COLO668 (cell line): ENCODE measurements around the gene VPS13D.
A peak's percentile ranks its signal among the peaks of the same experiment; 100 is the strongest.

Source experiments
- DNase-seq: peaks from one replicate; lab custom pipeline; 2025; ENCODE audit not compliant: unreplicated experiment; lab: John Stamatoyannopoulos, UW

VPS13D gene

DNA sequence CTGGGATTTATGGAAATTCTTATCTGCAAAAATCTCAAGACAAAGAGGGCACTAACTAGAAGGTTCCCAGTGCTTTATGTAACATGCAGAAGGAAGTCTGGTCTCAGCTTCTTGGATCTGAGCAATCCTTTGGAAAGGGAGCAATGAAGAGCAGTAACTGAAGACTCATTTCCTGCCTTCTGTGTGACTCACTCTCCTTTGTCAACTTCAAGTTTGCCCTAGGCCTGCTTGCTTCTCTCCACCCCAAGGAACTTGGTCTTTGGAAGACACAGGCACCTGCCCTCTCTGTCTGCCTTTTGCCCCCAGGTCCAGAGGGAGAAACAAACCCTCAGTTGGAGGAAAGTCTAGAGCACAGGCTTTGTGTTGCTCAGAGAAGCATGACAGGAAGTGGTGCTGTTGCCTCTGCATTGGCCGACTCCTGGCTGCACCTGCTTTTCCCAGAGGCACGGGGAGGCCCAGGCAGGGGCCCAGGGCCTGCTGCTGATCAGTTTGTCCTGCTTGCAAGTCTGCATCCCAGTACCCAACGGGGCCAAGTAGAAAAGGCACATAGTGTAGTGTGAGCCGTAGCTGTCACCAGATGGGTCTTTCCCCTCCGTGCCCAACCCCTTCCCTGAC, 251.0 kb downstream of the VPS13D start:
- peak; percentile 81 for DNase-seq

DNA sequence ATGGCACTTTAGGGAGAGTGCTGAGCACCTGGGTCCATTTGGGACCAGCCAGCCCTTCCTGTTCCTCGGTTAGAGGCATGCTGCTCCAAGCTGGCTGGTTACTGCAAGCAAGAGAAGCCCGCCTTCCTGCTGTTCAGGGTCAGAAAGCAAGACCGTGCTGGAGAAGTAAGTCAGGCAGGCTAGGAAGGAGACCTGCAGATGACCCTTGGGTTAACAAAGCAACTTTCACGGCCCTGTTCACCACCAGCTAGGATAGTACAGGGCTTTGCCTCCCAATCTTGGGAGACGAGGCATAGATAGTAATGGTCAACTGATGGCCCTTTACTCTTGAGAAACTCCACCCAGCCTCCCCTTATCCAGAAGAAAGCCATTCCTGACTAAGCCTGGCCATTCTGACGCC, 252.1 kb downstream of the VPS13D start:
- DNase-seq: no peak

DNA sequence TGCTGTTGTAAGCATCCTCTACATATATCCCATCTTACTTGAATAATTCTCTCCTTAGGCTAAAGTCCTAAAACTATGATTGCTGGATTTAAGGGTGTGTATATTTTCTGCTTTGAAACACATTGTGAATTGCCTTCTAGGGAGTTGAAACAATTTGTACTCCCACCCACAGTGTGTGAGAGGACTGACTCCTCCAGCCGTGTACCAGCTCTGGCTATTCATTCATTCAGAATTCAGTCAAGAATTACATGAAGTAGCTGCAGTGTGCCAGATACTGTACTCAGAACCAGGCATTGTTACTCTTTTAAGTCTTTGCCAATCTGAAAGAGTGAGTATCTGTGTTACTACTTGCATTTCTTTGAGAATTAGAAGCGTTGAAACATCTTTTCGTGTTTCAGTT, 253.2 kb downstream of the VPS13D start:
- DNase-seq: no peak

DNA sequence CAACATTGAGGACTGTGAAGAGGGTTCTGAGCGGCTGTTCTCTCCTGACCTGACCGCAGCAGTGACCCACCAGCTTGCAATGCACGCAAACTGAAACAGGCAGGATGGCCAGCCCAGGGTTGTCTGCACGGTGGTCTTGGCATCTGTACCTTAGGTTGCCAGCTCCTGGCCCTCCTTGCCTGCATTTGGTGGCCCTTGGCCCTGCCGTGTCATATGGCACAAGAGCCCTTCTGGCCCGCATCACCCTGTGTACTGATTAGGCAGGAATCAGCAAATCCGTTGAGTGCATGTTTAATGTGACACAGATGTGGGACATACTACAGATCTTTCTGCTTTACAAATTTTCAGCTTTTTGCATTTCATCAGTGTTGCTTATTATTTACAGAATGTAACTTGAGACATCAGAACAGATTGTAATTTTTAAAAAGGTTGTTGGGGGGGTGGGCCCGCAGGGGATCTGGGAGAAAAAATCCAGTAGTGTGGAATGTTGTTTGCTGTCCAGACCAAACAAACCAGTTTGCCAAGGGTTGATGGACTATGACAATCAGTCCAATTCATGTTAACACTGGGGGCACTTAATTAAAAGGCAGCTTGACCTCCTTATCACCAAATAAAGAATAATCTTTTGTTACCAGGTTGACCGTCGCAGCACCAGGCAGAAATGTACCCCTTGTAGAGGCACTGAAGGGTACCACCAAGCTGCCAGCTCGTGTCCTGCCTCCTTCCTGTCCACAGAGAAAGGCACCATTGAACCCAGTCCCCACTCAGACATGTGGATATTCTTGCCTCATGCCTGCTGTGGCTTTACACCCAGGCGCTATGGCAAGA, 255.6 kb downstream of the VPS13D start:
- no peak for DNase-seq

DNA sequence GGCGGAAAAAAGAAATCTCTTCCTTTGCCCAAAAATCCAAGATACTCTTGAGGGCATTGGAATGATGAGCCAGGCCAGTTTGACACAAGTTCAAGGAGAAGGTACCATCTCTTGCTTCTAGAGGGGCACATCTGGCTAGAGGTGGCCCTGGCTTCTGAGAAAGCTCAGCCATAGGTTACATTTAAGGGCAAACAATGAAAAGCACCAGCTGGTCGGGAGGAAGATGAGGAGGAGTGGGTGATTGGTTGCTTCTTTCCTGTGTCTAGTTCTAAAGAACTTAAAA, 256.2 kb downstream of the VPS13D start:
- DNase-seq: no peak

DNA sequence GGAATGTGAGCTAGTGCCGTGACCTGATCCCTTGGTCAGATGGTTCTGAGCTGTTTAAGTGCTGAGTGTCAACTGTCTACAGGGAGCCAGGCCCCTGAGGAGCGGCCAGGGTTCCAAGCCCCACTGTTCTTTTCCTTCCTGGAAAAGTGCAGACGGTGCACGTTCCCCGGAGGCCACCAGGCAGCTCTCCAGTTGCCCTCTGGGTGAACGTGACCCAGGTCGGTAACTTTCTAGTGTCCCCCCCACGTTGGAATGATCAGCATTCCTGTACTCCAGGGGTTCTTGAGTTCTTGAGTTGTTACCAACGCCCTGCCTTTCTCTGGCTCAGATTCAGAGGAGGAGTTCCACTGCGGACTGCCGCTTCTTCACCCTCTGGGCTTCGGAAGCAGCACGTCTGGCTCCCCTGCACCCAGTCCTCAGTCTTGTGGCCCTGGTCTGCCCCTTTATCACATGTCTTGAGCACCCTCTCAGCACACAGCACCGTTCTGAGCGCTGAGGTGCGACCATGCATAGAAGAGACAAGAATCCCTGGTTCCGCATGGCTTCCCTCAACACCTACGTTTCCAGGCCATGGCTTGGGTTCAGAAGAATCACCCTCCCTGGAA, 256.7 kb downstream of the VPS13D start:
- peak; percentile 25 for DNase-seq

DNA sequence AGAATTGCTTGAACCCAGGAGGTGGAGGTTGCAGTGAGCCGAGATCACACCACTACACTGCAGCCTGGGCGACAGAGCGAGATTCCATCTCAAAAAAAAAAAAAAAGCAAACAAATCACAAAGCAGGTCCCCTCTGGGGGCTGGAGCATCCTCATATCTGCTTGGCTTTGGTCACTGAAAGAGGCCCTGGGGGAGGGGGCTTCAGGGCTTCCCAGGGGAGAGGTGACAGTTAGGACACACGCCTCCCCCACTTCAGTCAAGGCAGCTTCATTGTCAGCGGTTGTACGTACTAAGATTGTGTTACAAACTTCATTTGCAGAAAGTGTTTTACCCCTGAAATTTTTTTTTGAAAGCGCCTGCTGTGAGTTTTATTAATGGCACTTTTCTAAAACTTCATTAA, 257.7 kb downstream of the VPS13D start:
- DNase-seq: no peak

DNA sequence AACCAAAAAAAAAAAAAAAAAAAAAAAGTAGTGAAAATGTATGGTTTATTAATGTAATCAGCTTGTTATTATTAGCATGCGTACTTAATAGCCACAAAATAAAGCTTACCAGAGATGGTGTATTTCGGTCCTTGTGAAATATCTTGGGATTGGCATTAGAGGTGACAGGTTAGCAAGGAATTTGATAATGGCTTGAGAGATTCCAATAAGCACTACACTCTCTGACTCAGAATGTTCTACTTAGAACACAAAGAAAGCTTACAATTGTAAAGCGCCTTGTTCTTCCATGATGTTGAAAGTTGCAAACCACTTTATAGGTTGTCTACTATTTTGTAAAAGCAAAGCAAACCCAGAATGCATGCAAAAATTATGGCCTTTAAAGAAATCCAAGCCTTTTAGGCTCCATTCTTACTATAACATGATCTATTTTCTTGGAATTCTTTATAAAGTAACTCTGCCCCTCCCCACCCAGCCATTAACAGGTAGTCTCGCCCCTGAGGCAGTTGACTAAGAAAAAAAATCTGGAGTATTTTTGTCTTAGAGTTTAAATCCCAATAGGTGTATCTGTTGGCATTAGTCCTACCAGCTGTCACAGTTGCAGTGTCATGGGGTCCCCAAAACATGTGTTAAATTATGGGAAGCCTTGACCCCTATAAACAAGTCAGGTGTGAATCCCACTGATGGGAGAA, 259.0 kb downstream of the VPS13D start:
- no peak for DNase-seq

DNA sequence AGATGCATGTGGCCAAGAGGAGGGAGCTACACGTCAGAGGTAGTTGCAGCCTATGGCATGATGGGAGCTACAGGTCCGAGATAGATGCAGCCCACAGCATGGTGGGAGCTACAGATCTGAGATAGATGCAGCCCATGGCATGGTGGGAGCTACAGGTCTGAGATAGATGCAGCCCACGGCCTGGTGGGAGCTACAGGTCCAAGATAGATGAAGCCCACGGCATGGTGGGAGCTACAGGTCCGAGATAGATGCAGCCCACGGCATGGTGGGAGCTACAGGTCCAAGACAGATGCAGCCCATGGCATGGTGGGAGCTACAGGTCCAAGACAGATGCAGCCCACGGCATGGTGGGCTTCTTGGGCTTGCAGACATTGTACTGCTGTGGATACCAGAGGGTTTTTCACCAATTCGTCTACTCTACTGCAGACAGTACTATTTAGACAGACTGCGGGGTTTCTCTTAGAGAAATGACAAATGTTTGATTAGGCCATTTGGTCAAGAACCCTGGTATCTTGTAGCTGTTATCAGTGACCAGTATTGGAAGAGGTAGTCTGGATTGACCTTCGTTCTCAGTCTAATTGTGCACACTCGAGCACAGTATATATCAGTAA, 260.8 kb downstream of the VPS13D start:
- no peak for DNase-seq

DNA sequence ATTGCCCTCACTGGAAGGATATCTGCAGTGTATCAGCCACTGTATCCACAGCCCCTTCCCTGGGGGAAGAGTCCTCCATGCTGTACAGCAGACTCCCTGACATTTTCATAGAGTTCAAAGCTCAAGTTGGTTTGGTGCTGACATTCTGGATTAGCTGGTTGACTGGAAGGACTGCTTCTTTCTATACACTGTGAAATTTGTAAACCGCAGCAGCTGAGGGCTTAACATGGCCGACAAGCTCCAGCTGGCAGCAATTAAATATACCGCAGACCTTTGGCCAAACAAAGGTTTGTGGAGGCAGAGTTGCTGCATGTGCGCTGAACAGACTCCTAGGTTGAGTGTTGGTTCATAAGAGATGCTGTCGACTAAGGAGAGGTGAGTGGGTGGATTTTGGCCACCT, 261.8 kb downstream of the VPS13D start:
- DNase-seq: peak; percentile 87

DNA sequence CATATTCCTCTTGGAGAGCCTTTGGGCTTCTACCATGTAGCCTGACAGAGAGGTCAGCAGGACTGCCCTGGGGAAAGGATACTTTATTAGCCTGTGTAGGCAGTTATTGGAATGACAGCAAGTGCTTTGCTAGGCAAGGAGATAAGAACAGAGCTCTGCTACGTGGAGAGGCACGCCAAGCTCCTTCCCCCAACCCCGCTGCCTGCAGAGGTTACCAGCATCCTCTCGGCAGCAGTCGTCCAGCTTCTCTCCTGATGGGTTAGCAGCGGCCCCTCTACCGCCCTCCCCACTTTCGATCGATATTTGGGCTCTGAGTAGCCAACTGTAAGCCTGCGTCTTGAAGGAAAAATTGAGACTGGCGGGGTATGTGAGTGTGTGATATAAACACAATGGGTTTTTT, 265.9 kb downstream of the VPS13D start:
- DNase-seq: no peak

DNA sequence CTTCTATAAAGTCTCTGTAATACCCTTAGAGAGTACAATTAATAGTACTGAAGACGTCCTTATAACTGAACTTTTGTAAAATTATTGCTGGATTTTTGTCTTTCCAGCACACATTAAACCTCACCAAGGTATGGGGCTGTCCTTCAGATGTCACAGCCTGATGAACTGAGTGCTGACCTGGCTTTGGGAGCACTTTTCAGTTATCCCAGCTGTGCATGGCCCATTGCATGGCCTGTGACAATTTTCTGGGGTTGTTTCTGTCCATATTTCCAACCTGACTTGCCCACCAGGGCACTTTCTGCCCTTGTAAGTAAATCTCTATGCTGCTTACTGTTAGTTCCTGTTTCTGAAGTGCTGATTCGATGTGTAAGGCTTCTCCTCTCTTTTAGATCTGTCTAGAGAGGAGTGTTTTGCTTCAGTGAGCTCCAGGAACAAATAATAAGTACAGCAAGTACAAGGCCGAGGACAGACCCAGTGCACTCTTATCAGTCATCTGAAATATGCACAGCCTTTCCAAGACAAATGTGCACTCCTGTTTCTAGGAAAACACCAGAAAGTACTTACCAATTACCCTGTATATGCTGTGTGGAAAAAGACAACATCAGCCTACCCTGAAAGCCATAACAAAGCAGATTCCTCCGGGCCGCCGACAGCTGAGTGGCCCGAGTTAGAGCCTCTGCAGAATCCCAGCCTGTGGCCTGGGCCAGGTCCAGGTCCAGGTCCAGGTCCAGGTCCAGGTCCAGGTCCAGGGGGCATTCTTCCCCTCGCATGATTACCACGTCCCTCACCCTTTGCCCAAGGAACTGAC, 266.5 kb downstream of the VPS13D start:
- no peak for DNase-seq

DNA sequence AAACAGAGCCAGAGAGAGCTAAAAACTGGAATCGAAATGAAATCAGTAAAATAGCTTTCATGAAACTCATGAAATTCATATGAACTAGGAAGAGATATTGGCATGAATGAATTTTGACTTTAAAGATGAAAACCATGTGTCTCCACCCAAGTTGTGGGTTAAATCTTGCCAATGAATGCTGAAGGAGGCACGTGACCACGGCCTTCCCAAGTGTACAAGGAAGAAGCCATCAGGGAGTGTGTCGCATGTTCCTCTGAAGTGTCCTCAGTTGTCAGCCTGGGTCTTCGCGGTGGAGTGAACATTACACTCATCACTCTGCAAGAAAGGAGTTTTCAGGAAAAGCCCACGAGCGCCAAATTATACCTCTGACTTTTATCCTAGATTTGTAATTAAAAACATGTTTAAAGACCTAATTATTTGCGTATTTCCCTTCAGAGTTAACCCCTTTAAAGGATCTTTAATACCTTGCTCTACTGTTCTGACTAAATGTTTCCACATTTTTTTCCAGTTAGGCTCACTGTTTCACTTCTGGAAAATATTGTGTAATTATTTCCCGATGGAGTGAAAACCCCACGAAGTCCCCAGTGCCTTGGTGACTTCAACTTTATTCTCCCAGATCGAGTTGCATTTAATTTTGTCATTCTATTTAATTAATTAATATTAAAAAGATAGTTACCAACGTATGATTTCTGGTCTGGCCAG, 269.9 kb downstream of the VPS13D start:
- no peak for DNase-seq

DNA sequence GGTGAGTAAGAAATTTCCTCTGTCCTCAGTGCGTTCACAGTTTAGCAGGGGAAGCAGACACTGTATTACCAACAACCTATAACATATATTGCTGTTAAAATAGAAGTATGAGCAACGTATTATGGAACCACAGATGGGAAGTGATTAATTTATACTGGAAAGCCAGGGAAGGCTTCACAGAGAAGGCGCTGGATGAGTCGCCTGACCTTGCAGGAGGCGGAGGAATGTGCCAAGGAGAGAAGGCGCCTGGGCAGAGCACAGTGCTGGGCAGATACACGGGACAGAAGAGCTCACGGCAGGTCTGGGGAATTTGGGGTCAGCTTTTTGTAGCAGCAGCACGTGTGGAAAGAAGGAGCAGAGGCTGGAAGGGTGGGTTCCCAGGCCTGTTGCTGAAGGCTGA, 271.8 kb downstream of the VPS13D start:
- DNase-seq: no peak

DNA sequence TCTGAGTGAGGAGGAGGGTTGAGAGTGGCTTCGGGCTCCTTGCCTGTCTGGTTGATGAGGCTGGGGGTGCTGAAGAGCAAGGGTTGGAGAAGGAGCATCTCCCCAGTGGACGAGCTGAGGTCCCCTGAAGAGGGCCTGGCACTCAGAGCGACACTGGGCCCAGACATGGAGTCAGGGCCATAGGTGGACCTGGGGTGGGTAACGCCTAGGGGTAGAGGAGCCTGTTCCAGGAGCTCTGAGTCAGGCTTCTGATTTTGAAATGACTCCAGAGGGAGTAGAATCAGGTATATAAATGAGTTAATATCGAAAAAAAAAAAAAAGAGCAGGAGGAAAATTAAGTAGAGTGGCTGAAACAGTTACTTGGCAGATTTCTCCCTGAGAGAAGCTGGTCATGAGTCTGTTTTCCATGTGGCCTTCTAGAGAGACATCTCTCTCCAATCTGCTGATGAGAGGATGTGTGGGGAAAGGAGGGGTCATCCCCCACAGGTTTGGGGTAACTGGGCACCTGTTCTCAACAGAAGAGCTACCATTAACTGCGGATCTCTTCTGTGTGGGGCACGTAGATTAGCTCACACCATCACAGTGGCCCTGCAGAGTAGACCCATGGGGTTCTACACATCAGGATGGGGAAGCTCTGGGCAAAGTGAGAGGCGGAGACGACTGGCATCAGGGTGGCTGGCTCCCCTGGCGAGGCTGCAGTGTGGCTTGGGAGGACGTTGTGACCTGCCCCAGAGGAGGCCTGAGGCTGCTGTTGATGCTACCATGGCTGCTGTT, 272.7 kb downstream of the VPS13D start:
- DNase-seq: no peak

DNA sequence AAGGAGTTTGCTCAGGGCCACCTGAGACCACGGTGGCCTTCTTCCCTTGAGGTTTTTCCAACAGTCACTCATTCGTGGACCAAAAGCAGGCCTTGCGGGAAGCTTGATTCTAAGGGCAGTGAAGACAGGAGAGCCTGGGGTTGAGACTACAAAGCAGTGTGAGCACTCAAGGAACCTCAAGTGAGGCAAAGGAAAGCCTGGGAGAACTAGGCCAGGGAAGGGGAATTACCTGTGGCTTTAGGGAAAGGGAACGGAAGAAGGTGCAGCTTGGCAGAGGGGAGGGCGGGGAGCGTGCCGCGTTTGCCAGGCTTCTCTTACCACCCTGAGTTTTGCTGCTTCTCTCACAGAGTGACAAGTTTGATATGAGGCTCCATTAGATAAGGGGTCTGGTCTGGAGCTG, 273.9 kb downstream of the VPS13D start:
- no peak for DNase-seq

DNA sequence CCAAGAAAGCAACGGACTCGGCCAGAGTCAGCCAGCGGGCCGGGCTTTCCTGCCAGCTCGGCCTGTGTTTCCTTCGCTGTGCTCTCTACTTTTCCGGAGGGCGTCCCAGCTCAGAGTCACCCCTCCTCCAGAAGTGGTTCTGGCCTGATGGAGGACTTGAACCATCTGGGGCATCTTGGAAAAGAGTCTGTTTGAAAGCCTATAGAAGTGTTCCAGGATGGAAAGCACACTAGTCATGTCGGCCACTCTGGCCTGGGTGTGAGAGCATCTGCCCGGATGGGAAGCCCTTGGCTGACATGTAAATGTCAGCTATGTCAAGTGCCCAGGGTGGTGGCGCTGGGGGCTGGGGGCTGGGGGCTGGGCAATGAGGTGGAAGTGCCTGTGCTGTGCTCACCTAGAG, 274.8 kb downstream of the VPS13D start:
- DNase-seq: no peak

DNA sequence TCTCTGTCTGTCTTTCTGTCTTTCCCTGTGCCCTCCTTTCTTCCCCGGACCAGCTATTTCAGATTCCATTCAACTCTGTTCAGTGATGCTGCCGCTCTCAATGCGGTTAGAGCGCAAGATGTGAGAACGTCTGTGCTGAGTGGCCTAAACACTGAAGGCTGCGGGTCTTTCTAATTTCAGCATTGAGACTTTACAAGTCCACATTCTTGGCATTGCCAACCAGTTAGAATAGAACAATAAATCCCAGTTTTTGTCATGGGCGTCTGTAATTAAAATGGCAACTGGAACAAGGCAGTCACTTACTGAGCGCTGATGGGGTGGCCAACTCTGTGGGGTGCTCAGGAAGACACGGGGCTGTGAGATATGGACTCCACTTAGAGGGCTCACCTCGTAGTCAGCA, 275.4 kb downstream of the VPS13D start:
- no peak for DNase-seq

DNA sequence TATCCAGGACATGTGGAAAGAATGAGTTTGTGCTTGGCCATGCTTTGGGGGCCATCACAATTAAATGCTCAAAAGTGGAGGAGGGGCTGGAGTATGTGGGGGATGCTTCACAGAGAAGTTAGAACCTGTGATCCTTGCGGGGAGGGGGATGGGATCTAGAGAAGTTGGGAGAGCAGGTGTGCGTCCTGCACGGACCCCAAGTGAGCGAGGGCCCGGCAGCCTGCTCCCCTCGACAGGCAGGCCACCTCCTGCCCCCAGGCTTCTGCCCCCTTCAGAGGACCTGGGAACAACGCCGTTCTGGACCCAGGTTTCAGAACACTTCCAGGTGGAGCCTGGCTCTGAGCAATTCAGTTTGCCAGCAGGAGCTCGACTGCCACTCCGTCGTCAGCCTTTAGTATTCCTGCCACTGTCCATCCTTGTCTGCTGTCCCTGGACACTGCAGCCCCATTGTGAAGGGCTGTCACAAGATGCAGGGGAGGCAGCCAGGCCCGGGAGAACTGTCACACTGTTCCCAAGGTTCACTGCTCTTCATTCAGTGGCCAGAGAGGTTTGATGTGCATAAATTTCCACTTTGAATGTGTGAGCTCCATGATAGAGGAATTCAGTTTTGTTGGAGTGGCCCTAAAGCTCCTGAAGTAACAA, 275.9 kb downstream of the VPS13D start:
- no peak for DNase-seq
